HG03469 (cell line): ENCODE data around the gene CCNT1.
A peak's percentile ranks its signal among the peaks of the same experiment; 100 is the strongest.
"Not testable (repeated sequence)": the region's sequence is repeated elsewhere in the genome, so short reads cannot be mapped to it uniquely, and the experiment has no call there.

Experiments
- ATAC-seq: cut with Tn5 transposase; IDR thresholded peaks from one replicate; pipeline ENCODE4 v1.9.1; 2021; ENCODE audit warnings: mild to moderate bottlenecking, moderate library complexity, moderate number of reproducible peaks; ENCODE audit not compliant: unreplicated experiment

CCNT1 gene

DNA sequence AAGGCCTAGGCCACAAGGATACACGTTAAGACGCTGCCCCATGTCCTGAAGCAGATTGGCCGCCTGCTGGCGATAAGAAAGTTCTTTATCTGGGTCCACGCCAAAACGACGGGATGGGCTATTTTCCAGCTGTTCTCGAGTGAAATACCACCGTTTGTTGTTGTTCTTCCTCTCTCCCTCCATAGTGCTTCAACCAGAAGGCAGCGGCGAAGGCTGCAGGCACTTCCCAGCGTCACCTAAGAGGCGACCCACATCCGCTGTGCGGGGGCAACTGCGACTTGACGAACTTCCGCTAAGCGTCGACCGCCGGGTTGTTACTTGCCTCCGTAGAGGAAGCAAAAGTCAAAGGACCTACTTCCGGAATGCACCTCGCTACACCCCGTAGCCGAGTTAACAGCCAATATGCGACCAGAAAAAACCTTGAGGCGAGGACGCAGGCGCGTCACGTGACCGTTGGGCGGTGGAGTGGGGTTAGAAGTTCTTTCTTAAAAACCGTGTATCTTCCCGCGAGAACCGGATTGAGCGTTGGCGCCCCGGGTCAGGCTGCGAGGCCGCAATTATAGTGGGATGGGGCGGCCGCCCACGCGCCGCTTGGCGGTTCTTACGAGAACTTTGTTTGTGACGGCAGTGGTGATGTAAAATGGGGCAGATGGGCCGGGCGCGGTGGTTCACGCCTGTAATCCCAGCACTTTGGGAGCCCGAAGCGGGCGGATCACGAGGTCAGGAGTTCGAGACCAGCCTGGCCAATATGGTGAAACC is at the start of gene CCNT1:
CCNT1 (minus strand) TSS at position 215 of the 759 bp plus-strand sequence; CDS start at position 183, 32 bp downstream.
- ATAC-seq = peak; percentile 91

DNA sequence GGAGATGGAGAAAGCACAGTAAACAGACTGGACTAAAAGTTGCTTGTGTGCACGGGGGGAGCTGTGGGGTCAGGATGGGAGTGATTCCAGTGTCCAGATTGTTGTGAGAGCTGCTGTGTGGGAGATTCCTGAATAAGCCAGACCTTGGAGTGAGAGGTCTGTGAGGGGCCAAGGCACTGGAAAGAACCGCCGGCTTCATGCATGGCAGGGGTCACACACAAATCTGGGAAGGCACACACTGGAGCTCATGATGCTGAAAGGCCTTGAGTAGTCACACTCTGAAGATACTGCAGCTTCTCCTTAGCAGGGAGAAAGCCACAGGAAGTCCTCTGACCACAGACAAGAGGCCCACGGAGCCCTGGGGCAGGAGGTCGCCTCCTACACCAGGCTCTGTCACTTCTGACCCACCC is 49.3 kb upstream of the CCNT1 start:
- ATAC-seq = no peak

DNA sequence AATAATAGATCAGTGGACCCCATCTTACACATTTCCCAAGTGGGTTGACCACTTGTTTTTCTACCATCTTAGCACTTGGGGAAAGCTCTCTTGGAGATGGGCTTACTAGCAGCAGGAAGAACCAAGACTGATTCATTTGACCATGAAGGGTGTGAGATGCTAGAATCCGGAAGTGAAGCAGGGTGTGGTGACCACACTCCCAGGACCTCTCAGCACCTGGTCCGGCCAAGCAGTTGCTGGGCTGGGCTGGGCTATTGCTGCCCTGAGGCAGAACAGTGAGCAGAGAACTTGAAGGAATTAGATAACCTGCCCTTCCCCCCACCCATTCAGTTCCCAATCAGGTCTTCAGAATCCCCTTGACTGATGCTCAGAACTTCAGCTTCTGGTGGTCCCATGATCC is 48.0 kb upstream of the CCNT1 start:
- no peak for ATAC-seq

DNA sequence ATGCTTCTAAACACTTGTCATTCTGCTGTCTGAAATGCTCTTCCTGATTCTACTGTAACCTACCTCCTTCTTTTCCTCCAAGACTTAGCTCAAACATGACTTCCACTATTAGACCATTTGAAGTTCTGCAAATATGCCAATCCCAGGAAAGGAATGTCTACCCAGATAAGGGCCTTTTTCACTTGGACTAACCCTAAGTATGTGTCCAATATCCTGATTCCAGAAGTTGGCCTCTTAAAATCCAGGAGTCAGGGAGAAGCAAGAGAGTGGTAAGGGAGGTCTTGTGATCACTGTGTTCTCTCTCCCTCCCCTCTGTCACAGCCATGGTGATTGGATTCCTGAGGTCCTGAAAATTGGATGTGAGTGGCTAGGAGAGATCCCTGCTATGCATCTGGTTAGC is 42.2 kb upstream of the CCNT1 start:
- no peak for ATAC-seq

GRCh38 chr12:48758186-48758585 is 41.7 kb upstream of the CCNT1 start:
- ATAC-seq = no peak

DNA sequence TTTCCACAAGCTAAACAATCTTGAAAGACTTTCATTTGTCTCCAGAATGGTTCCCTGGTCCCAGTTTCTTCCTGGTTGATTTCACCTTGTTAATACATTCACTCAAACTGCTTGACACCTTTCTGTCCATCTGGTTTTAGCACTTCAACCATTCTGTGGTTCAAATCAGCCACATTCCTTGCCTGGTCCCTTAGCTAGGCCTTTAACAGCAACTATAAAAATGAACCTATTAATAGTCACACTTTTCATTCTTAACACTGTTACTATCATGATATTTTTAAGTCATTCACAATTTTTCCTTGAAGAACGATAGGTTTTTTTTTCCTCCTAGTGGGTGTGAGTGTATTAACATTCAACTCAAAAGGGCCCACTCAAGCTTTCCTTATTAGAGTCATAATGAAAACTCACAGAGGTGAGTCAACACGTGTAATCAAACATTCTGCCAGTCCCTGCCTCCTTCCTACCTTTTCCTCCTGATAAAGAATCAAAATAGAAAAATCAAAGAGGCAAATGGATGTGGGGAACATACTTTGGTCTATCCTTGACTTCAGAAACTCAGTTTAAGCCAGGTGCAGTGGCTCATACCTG is 34.4 kb upstream of the CCNT1 start:
- no peak for ATAC-seq

- ATAC-seq = no peak
These were observed 33.7 kb upstream of the CCNT1 start for GRCh38 chr12:48750215-48750614.

GRCh38 chr12:48744251-48745008 is 27.9 kb upstream of the CCNT1 start:
- no peak for ATAC-seq

GRCh38 chr12:48739618-48740269 is 23.2 kb upstream of the CCNT1 start:
- no peak for ATAC-seq

DNA sequence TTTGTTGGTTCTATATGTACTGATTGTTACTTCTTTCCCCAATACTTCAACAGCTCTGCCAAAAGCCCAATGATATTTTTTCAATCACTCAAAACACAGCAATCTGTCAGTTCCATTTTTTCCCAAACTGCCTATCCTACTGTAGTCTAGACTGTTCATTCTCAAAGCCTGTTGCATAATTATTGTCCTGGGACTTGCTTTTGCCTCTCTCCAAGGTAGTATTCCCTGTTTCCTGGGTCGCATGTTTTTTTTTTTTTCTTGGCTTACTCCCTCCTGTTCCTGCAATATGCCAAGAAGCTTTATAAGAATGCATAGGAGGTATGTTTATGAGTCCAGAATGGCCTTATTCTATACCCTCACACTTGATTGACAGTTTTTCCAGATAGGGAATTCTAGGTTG is 19.9 kb upstream of the CCNT1 start:
- ATAC-seq = no peak

- no peak for ATAC-seq
These were observed 12.3 kb upstream of the CCNT1 start for GRCh38 chr12:48728807-48729206.

GRCh38 chr12:48720737-48721136 is 4.2 kb upstream of the CCNT1 start:
- ATAC-seq = not testable (repeated sequence)

DNA sequence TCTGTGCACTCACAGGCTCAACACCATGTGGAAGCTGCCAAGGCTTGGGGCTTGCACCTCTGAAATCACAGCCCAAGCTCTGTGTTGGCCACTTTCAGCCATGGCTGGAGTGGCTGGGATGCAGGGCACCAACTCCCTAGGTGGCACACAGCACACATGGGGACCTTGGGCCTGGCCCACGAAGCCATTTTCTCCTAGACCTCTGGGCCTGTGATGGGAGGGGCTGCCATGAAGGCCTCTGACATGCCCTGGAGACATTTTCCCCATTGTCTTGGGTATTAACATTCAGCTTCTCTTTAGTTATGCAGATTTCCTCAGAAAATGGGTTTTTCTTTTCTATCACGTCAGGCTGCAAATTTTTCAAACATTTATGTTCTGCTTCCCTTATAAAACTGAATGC is 3.7 kb upstream of the CCNT1 start:
- ATAC-seq = not testable (repeated sequence)

DNA sequence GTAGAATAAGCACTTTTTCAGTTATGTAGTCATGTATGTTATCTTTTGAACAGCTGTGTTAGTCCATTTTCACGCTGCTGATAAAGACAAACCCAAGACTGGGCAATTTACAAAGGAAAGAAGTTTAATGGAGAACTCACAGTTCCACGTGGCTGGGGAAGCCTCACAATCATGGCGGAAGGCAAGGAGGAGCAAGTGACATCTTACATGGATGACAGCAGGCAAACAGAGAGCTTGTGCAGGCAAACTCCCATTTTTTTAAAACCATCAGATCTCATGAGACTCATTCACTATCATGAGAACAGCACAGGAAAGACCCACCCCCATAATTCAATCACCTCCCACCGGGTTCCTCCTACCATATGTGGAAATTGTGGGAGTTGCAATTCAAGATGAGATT is 2.5 kb upstream of the CCNT1 start:
- not testable (repeated sequence) for ATAC-seq

- ATAC-seq = no peak
These were observed 767 bp upstream of the CCNT1 start for GRCh38 chr12:48717252-48717695.

DNA sequence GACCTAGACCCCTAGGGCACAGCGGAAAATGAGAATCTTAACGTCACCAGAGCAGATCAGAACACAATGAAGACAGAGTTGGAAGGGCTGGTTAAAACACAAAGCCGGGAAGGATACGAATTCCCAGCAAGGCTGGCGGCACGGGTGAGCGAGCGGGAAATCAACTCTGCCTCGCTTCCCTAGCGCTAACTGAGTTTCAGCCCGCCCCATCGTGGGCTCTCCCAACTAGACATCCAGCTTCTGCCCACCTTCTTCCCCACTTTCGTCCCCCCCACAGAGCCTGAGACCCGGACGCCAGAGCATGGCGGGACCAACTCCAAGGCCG is 377 bp downstream of the CCNT1 start:
- ATAC-seq = no peak

GRCh38 chr12:48712209-48712608 is 4.3 kb downstream of the CCNT1 start:
- no peak for ATAC-seq

DNA sequence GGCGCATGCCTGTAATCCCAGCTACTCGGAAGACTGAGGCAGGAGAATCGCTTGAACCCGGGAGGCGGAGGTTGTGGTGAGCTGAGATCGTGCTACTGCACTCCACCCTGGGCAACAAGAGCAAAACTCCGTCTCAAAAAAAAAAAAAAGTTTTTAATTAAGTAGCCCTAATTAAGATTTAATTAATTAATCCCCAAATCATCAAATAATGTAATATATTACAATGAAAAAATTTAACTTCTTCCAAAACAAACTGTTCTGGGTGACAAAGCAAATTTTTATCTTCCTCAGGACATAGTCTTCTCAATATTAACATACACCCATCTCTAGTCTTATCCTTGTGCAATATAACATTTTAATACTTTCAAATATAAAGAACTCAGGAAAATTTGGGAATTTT is 17.7 kb downstream of the CCNT1 start:
- ATAC-seq = not testable (repeated sequence)

GRCh38 chr12:48696626-48697025 is 19.9 kb downstream of the CCNT1 start:
- ATAC-seq = no peak

DNA sequence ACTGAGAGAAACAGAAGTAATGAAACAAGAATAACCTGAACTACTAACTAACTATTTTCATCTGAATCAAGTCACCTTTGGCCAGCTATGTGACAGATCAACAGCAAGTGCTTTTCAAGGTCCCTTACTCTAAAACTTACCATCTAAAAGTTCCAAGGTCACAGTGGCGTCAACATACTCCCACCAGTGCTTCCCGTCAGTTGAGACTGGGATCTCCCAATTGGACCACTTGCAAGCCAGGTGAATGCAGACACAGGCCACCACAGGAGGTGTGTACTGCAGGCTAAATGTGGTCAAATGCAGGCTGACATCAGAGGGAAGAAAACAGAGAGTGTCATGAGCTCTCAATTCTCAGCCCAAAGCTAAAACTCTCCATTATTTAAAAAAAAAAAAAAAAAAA is 20.6 kb downstream of the CCNT1 start:
- ATAC-seq = no peak

DNA sequence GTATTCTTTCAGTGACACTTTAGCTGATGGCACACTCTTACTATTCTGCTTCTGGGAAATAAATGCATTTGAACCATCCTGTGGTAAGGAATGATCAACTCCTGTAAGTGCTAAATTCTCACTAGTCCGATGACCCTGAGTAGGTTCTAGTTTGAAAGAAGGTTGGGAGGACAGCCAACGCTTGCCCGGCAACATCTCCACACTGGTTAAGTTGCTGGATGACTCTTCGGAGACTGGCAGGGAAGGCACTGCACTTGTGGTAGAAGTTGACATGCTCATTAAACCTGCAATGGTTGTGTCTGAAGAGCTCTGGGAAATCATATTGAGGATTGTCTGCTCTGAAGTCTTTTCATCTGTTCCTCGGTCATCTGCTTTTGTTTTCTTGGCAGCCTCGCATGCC is 22.5 kb downstream of the CCNT1 start:
- no peak for ATAC-seq
